ENCODE results near the gene ITGA5.

Gene ITGA5

DNA sequence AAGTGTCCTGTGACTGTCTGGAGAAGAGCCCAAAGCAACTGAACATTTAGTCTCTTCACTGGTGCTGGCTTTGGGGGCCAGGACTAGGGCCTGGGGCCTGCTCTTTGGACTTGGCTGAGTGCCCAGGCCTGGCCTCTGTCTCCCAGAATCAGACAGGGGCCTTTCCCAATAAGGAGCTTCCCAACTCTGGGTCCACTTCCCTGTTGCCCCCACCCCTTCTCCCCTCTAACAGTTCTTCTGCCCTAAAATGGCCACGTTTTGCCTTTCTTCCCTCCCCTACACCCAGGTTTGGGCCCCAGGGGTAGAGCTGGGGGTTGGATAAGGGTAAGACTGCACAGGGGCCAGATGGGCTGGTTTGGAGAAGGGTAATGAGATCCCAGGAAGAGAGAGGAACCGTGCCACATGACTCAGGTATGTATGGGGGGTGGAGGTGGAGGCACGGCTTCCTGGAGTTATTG, 10.0 kb upstream of the ITGA5 start:
- Histone ChIP-seq H3K27me3 (replicated peaks; ENCODE audit: control insufficient read depth, insufficient read depth, low read length) (no peaks in the 10 kb centered on the region; the same call in 1 of the 2 replicates), H3K36me3 (ENCODE audit: control insufficient read depth, insufficient read depth, low read length) (no peaks in the 10 kb centered on the region), H3K4me3 (replicated peaks; ENCODE audit: low read depth, low read length) (no peak overlapping the region)
- TF ChIP-seq, protein P1, sequence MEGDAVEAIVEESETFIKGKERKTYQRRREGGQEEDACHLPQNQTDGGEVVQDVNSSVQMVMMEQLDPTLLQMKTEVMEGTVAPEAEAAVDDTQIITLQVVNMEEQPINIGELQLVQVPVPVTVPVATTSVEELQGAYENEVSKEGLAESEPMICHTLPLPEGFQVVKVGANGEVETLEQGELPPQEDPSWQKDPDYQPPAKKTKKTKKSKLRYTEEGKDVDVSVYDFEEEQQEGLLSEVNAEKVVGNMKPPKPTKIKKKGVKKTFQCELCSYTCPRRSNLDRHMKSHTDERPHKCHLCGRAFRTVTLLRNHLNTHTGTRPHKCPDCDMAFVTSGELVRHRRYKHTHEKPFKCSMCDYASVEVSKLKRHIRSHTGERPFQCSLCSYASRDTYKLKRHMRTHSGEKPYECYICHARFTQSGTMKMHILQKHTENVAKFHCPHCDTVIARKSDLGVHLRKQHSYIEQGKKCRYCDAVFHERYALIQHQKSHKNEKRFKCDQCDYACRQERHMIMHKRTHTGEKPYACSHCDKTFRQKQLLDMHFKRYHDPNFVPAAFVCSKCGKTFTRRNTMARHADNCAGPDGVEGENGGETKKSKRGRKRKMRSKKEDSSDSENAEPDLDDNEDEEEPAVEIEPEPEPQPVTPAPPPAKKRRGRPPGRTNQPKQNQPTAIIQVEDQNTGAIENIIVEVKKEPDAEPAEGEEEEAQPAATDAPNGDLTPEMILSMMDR (IDR thresholded peaks at IDR 0.05; ENCODE audit: insufficient read depth, low read length, poor library complexity, severe bottlenecking) = no peak
- no peak for DNase-seq (ENCODE audit: extremely low read depth, insufficient read length)

DNA sequence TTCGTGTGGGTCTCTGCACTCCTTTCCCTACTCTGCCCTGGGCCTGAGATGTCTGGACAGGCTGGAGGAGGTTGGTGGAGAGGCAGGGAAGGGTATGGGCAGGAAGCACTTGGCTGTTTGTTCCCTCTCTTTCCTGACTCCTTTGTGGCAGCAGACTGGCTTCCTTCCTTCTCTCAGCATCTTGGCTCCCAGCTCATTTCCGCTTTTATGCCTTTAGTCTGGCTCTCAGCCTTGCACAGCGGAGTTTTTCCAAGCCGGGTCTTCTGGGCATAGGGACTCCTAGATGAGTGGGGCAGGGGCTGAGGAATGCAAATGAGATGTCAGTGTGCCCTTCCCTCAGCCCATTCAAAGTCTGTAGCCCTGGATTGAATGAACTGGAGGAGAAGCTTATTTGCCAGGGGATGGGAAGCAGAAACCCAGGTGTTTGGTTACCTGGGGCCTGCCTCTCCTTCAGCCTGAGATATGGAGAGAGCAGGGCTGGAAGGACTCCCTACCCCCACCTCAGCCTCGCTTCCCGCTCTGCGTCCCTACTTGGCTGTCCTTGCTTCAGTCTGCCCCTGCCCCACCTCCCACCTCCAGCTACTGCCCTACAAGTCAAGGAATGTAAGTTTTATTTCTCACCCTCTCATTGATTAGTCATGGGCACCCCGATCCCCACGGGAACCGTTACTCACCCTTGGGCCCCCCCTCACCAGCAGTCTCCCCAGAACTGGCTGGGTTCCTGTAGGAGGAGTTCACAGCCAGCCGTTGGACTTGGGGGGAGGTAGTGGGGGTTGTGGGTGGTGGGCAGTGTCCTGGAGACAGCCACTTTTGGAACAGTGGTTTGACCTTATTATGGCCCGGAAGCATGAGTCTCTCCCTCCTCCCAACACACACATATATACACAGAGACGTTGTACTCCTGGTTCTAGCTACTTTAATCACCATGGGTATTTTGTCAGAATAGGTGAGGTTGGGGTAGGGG, 9.3 kb upstream of the ITGA5 start:
- no peaks in the 10 kb centered on the region; the same call in 1 of the 2 replicates for H3K27me3 ChIP-seq (replicated peaks; ENCODE audit: control insufficient read depth, insufficient read depth, low read length)
- no peak for DNase-seq (ENCODE audit: extremely low read depth, insufficient read length)
- no peaks in the 10 kb centered on the region for H3K36me3 ChIP-seq (ENCODE audit: control insufficient read depth, insufficient read depth, low read length)
- H3K4me3 ChIP-seq (replicated peaks; ENCODE audit: low read depth, low read length) = no peak overlapping the region
- TF ChIP-seq, protein P1 (IDR thresholded peaks at IDR 0.05; ENCODE audit: insufficient read depth, low read length, poor library complexity, severe bottlenecking) = no peak

DNA sequence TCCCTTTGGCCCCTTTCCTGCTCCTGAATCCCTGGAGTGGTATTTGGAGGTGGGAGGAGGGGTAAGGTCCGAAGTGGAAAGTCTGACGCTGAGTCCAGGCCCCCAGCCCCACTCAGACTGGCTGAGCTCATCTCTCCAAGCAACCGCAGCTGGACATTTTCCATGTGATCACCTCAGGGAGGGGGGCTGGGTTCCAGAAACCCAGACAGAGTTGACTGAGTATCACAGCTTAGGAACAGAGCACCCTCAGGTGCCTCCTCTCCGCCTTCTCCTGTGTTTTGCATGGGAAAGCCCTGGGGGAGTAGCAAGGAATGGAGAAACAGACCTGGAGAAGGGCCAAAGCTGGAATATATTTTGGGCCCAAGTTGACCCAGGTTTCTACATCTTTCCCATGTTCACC, 8.0 kb upstream of the ITGA5 start:
- DNase-seq (ENCODE audit: extremely low read depth, insufficient read length) = no peak
- TF ChIP-seq, protein P1 (IDR thresholded peaks at IDR 0.05; ENCODE audit: insufficient read depth, low read length, poor library complexity, severe bottlenecking) = no peak
- Histone ChIP-seq H3K27me3 (replicated peaks; ENCODE audit: control insufficient read depth, insufficient read depth, low read length) (no peaks in the 10 kb centered on the region; the same call in 1 of the 2 replicates), H3K4me3 (replicated peaks; ENCODE audit: low read depth, low read length) (no peak overlapping the region), H3K36me3 (ENCODE audit: control insufficient read depth, insufficient read depth, low read length) (no peaks in the 10 kb centered on the region)

DNA sequence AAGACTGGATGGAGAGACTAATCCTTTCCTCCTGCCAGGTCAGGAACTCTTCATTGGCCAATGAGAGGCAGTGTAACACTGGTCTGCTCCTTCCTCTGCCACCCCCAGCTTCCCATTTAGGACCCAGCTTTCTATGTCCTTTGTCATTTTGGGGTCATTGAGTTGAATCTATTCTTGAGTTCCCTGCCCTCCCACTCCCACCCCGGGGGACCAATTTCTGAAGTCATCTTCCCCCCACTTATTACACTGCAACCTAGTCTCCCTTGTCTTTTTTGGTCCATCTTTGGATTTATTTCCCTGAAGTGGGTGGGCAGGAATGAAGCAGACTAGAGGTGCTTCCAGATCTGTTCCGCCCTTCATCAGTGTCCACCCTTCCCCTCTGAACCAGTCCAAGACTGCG, 7.6 kb upstream of the ITGA5 start:
- Histone ChIP-seq H3K27me3 (replicated peaks; ENCODE audit: control insufficient read depth, insufficient read depth, low read length) (no peaks in the 10 kb centered on the region; the same call in 1 of the 2 replicates), H3K4me3 (replicated peaks; ENCODE audit: low read depth, low read length) (no peak overlapping the region), H3K36me3 (ENCODE audit: control insufficient read depth, insufficient read depth, low read length) (no peaks in the 10 kb centered on the region)
- DNase-seq (ENCODE audit: extremely low read depth, insufficient read length) = no peak
- TF ChIP-seq, protein P1 (IDR thresholded peaks at IDR 0.05; ENCODE audit: insufficient read depth, low read length, poor library complexity, severe bottlenecking) = no peak

DNA sequence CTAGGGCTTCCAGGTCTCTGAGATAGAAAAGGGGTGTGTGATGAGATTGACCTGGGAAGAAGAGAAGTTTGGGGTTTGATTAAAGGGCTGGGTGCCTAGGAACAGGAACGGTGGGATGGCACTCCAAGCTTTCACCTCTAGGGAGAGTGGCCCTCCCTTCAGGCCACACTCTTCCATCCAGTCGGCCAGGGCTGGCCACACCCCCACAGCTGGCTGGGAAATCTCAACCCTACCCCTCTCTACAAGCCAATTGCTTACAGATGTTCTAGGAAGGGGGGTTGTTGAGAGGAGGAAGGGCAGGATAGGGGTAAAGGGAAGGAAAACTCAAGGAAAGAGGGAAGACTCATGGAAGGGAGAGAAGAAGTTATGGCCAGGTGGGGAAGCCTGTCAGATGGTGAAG, 6.6 kb upstream of the ITGA5 start:
- Histone ChIP-seq H3K36me3 (ENCODE audit: control insufficient read depth, insufficient read depth, low read length) (no peaks in the 10 kb centered on the region), H3K27me3 (replicated peaks; ENCODE audit: control insufficient read depth, insufficient read depth, low read length) (no peaks in the 10 kb centered on the region; the same call in 1 of the 2 replicates), H3K4me3 (replicated peaks; ENCODE audit: low read depth, low read length) (no peak overlapping the region)
- TF ChIP-seq, protein P1 (IDR thresholded peaks at IDR 0.05; ENCODE audit: insufficient read depth, low read length, poor library complexity, severe bottlenecking) = no peak
- DNase-seq (ENCODE audit: extremely low read depth, insufficient read length) = no peak

Measured in GM06990 (cell line).